NOMO-1 (cell line): ENCODE results near the gene GCGR.
"Not testable (repeated sequence)": the region's sequence is repeated elsewhere in the genome, so short reads cannot be mapped to it uniquely, and the experiment has no call there.

Experiments
- DNase-seq, 2 experiments: peaks; one replicate each; lab custom pipeline; 2025; ENCODE audit not compliant: unreplicated experiment in 2 of 2; lab: John Stamatoyannopoulos, UW

GCGR gene

GRCh38 chr17:81831957-81832607 lies 28.1 kb downstream of the GCGR start:
- DNase-seq, result peak; percentile 58 to 70

DNA sequence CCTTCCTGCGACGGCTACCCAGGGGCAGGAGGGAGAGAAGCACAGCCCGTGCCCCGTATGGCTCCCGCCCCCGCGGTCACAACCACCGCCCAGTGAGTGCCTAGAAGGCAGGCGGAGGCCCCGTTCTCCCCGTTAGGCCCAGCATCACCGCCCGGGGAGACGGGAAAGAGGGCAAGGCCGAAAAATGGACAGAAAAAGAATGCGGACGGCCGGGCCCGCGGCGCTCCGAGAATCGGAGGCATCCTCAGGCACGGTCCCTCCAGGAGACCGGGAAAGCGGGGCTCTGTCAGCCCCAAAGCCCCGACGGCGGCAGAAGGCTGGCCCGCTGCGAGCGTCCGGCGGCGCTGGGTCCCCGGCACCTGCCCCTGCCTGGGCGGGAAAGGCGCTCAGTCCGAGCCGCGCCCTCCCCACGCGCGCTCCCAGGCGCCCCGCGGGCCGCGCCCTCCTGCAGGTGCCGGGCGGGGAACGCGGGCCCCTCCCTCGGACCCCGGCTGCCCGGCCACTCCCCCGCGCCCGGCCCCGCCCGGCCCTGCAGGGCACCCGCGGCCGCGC lies 28.7 kb downstream of the GCGR start:
- DNase-seq, result peak; percentile 57 to 91

- DNase-seq, result peak; percentile 92 to 96
Observed at GRCh38 chr17:81833160-81833920, 29.4 kb downstream of the GCGR start, which contains the start of gene MCRIP1. Gene MCRIP1, minus strand, starts transcription at chr17:81833291. Its CDS starts 8,785 bp downstream, at chr17:81824506.

- no peak for DNase-seq
Observed at GRCh38 chr17:81833921-81834830, 30.2 kb downstream of the GCGR start.

- DNase-seq, result no peak
Observed at GRCh38 chr17:81834831-81835267, 30.9 kb downstream of the GCGR start, which contains the start of gene PPP1R27. Gene PPP1R27, minus strand, starts transcription at chr17:81835050. Its CDS starts 97 bp downstream, at chr17:81834953.

DNA sequence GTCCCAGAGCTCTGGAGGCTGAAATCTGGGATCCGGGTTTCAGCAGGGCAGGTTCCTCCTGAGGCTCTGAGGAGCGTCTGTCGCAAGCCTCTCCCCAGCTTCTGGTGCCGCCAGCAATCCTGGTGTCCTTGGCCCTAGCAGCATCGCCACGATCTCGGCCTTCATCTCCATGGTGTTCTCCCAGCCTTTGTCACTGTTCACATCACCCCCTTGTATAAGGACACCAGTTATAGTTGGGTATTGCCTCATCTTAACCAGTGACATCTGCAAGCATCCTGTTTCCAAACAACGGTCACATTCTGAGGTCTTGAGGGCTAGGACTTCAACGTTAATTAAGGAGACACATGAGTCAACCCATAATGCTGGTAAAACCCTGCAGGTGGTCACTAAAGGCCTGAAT lies 33.7 kb downstream of the GCGR start:
- peak; percentile 90 to 98 for DNase-seq

DNA sequence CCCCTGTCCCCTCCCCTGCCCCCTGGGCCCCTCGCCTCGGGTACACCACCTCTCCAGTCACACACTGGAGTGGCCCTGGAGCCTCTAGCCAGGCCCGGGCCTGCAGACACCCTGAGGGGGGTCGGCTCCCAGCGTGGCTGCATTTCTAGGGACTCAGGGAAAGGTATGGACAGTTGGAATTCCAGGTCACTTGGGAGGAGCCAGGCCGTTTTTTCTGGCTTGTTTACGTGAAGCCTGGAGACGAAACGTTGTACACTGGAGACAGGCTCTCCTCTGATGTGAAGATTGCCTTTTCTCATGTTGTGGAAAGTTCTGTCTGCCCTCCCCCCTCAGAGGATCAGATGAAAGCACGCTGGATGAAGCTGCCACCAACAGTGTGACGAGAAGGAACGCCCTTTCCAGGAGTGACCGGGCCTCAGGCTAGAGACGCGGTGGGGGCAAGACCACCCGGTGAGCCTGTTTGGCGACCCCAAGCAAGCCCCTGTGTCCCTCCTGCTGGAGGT lies 34.9 kb downstream of the GCGR start:
- DNase-seq, result no peak

DNA sequence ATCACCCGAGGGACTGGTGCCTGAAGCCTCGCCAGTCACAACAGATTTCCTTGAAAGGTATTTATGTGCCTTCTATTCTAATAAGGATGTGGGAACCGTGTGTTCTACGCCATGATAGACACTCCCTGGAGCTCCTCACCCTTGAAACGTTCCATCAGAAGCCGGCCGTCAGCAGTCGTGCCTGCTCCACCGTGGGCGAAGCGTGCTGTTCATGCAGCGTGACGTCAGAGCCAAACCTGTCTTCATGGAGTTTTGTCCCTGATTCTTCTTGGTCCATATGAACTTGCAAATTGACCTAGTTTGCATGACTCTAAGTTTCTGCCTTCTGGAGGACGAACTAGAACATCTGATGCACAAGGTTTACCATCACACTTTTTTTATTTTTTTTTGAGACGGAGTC lies 35.4 kb downstream of the GCGR start:
- DNase-seq, result no peak

GRCh38 chr17:81840059-81840458 lies 36.1 kb downstream of the GCGR start:
- DNase-seq, result not testable (repeated sequence)

DNA sequence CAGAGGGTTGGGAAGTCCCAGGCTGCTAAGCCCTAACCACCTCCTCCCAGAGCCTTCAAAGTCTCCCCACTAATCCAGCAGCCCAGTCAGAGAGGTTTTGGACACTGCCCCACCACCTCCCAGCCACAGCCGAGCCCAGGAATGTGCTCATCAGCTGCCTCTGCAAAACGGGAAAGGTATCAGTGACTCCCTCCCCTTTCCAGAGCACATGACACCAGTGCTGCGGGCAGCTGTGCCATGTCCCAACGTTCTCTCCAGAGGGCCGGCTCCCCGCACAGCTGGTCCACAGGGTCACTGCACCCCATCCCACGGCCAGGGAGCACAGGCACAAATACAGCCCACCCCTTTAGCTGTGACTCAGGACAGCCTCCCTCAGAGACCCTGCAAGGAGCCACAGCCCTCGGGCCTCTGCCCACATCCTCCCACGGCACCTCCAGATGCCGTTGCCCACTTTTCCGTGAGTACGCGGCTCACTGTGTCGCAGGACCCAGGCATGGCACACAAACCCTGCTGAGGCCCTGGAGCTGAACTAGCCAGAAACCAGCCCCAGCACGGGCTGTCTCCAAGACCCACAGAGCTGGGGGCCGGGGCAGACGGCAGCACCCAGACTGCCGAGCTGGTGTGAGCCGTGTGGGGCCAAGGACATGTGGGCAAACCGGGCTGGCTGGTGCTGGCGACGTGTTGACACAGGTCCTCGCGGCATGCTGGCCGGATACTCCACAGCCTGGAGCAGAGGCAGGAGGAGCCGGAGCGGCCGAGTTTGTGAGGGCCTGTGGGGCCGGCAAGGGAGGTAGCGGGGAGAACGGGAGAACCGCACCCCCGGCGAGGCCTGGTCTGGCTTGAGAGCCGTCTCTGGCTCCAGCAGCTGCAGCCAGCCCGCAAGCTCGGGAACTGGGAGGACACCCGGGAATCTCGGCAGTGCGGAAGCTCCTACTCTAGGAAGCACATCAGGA lies 37.2 kb downstream of the GCGR start:
- no peak for DNase-seq

DNA sequence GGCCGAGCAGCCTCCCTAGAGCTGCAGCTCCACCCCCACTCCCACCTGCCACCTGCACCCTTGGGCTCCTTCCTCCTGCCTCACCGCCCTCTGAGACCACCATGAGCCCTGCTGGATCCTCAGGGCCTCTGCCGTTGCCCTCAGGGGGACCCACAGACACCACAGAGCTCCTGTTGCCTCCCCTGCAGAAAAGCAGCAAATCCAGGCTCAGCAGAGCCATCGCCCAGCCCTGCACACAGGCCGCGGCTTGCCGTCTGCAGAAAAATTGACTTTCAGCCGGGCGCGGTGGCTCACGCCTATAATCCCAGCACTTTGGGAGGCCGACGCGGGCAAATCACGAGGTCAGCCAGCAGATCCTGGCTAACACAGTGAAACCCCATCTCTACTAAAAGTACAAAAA lies 37.9 kb downstream of the GCGR start:
- DNase-seq, result no peak

GRCh38 chr17:81842378-81842724 lies 38.4 kb downstream of the GCGR start:
- DNase-seq, result no peak

GRCh38 chr17:81842725-81843504 lies 39.0 kb downstream of the GCGR start:
- DNase-seq, result no peak

GRCh38 chr17:81843713-81844326 lies 39.9 kb downstream of the GCGR start:
- DNase-seq, result no peak

DNA sequence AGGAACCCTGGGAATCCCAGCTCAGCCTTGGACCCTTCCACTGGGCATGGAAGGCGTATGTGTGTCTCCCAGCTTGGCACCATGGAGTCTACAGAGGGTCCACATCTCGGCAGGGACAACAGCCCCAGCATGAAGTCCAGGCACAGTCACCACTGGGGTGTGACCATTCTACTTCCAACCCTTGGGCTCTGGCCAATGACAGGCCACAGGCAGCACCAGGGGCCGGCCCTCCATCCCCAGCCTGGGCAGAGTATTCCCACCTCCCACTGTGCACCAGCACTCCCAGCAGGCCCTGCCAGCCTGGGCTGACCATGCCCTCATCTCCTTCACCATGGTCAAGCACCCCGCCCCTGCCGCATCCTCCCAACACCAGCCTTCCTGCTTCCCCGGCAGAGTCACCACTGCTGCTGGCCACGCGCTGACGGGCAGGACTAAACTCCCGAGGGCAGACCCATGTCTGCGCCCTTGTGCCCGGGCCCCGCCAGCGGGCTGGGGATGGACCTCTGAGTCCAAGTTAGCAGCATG lies 40.4 kb downstream of the GCGR start:
- DNase-seq, result no peak

DNA sequence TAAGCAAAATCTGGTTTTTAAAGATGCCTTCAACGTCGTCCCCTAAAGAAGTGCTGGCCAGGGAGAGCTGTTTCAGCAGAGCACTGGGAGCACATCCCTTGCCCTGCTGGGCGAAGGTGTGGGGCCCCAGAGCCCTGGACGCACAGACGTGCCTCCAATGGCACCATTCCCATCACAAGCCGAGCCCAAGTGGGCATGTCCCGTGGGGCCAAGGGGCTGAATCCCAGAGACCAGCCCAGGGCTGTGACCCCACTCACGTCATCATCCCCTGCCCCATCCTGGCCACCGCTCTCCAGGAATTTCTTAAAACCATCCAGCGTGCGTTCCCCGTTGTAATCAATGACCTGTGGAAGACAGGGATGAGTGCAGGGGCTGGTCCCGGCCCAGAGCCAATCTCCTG lies 40.9 kb downstream of the GCGR start:
- DNase-seq, result no peak

DNA sequence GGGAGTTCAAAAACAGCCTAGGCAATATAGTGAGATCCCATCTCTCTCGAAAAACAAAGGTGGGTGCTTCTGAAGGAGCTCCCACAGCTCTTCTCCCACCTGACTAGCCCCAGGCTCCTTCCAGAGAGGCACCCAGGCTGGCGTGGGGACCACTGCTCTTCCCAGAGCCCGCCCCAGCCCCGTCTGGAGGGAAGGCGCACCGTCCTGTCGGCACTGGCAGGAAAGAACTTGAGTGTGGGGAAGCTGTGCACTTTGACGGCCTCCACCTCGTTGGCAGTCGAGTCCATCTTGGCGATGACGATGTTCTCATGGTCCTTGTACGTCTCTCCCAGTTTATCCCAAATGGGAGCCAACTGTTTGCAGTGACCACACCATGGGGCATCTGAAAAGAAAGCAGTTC lies 41.4 kb downstream of the GCGR start:
- no peak for DNase-seq
